Endometrial microvascular endothelial cells (primary cell): ENCODE measurements around the gene ARID1B. TPM values are rescaled to one million over a fixed set of nuclear protein-coding genes. Genes with fewer than 3 reads are reported as not detected.

Source experiments
- in situ Hi-C: cut with HindIII; loops from 2 replicates; pipeline ENCODE4 v1.10.0; 2017; ENCODE audit warnings: low sequenced_read_pairs, low pct_unique_long_range_greater_than_20kb; ENCODE audit errors: inconsistent ontology term
- total RNA-seq: library from RNA; depleted of rRNA; stranded (reverse); fragments of >200 nt; gene quantifications from one replicate; pipeline ENCODE4 v1.2.3, GENCODE V29; 2015; ENCODE audit errors: inconsistent ontology term

ARID1B gene
- total RNA-seq, 1 donor from 2014 or later, result 24.6 TPM

DNA sequence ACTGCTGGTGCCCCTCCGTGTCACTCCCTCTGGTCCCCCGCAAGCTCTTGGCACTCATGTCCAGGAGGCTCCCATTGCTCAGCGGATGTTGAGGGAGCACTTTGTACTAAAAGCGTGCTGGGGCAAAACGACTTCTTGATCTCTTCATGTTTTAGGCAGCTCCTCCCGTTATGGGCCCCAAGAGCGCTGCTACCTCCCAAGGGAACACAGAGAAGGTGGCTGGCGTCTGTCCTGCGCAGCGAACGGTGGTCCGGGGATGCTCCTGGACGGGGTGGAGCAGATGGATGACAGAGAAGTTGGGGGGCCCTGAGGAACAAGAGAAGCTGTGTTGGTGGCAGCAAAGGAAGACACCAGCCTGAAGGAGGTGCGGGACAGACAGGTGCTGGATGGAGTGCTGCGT, 446.3 kb downstream of the ARID1B start:
- in situ Hi-C loops, result no loop called here

DNA sequence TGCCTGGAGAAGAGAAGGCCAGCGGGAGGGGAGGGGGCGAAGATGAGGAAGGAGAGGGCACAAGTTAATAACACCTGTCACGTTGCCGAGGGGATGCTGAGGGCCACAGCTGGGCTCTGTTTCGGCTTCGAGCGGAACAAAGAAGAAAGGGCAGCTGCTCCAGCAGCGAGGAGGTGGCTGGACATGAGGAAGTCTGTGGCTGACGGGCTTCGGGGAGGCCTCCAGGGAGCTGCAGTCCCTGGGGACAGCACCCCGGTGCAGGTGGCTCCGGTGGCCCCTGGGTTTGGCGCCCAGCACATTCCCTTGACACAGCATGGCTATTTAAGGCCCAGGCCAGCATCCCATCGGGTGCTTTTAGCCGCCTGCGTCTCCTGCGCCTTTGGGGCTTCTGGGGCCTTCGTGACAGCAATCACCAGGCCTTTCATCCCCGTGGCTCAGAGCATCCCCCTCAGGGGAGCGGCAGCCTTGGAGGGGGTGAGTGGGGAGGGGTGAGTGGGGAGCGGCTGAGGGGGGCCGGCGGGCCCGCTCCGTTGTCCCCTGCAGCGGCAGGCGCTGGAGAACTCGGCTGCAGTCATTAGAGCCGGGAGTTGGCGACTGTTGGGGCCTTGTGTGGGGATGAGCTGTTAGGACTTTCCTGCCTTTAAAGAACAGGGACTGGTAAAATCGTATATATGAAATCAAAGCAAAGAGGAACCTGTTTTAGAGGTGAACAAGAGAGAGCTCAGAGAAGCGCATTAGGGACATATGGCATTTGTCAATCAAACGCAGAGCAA, 447.2 kb downstream of the ARID1B start:
- in situ Hi-C loops, result no loop called here

DNA sequence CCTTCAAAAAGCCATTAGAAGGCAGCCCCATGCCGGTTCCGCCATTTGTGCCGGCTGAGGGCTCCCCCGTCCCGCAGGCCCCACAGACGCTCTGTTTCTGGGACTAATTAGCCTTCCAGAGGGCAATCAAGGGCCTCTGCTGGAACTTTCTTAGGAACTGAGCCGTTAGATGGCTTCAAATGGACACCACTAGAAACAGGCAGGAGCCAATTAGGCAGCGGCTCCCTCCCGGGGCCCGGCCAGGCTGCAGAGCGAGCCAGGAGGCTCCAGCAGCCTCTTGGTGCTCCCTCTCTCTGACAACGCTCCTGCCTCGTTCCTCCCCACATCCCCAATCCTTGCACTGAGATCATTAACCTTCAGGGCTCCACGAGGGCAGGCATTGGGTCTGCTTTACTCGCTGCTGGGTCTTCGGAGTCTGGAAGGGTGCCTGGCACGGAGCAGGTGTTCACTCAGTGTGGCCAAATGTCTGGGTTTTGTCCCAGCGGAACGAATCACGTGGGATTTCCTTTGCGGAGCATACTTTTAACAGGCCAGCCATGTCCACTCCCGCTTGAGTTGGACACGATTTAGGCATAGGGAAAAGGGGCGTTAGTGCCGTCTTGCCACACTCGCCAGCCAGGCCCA, 447.9 kb downstream of the ARID1B start:
- in situ Hi-C loops, result no loop called here

DNA sequence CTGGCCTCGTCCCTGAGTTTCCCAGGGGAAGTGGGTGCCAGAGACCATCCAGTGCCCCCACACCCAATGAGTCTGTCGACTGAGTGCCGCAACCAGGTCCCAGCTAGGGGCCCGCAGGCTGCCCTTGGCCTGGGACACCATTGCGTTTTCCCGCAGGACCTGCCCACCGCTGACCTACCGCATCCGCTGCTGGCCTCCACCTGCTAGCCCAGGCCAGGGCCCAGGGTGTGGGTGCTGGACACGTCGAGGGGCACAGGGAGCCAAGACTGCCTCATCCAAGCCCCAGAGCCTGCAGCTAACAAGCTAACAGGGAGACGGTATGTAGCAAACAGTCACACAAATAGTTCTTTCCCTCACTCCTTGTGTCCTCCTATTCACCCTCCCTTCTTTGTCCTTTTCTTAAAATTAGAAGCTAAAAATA, 448.4 kb downstream of the ARID1B start:
- in situ Hi-C loops, result no loop called here

DNA sequence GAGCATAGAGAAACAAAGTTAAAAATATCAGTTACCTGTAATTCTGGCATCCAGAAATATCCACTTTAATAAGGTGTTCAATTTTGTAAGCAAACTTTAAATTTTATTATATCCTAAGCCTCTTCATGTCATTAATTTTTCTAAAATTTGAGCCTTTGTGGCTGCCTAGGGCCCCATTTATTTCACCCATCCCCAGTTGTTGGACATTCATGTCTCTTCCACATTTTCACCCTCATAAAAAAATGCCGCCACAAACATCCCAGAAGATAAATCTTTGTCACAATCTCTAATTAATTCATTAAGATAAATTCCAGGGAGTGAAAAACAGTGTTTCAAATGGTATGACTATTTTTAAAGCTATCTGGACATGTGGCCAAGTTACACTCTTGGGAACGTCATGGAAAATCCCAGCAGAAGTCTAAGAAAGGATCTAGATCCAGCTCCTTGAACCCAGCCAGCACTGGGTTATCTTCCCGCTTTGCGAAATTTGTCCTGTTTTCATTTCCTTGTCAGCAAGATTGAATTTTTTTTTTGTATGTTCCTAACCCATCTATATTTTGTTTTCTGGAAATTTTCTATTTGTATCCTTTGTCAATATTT, 448.9 kb downstream of the ARID1B start:
- in situ Hi-C loops, result no loop called here

DNA sequence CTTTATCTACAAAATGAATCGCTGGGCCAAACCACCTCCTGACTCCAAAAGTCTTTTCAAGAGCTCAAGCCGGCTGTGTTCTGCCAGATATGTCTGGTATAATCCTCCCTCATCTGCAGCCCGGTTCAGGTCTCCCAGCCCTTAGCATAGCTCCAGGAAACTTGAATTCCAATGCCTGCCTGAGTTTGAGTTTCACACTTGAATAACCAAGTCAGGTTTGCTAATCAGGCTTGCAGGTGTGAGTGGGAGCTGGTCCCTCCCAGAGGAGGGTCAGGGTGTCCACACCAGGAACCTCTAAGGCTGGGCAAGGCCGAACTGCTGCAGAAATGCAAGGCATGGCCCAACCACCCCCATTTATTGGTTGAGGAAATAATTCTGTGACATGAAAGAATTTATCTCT, 449.6 kb downstream of the ARID1B start:
- in situ Hi-C loops, result no loop called here

DNA sequence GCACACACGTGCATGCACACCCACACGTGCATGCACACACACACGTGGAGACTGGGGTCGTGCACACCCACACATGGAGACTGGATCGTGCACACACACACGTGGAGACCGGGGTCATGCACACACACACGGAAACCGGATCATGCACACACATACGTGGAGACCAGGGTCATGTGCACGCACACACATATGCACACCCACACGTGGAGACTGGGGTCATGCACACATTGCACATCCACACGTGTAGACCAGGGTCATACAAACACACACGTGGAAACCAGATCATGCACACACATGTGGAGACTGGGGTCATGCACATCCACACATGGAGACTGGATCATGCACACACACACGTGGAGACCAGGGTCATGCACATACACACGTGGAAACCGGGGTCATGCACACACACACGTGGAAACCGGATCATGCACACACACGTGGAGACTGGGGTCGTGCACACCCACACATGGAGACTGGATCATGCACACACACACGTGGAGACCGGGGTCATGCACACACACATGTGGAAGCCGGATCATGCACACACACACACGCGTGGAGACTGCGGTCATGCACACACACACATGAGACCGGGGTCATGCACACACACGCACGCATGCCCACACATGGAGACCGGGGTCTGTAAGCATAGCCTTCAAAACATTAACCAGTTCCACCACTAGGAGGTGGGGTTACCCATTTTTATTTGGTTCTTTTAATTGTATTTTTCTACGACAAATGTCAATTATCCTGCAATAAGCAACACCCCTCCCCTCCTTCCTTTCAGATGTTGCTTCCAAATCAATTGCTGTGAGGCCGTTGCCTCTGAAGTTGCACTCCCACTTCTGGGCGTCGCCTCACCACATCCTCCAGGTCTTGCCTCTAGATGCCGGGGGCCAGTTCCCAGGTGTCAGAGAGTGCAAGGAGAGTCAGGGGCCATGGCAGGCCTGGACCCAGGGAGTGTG, 450.3 kb downstream of the ARID1B start:
- in situ Hi-C loops, result no loop called here

DNA sequence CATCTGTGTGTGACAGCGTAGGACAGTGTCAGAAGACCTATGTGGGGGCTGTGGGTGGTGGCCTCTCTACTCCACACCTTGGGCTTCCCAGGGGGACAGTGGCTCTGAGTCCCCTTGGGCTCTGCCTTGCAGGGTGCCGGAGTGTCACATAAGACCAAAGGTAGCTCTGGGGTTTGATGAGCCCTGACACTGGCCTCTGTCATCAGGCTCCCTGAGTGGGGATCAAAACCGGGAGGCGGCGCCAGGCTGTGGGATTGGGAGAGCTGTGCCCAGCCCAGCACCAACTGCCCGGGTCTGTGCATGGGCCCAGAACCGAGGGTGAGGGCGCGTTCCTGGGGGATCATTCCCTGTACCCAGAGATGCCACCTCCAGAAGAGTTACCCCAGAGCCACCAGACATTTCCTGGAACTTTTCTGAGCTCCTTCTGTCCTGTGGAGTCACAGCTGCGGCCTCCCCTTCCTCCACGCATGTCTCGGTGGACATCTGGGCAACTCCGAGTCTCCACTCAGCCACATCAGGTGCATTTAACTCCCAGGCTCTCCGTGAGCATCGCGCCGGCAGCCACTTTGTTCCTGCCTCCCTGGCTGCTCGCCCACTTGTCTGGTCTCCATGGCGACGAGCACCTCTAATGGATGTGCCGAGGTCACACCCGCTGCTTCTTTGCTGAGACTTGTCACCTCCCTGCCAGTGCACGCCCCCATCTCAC, 451.4 kb downstream of the ARID1B start:
- in situ Hi-C loops, result no loop called here

DNA sequence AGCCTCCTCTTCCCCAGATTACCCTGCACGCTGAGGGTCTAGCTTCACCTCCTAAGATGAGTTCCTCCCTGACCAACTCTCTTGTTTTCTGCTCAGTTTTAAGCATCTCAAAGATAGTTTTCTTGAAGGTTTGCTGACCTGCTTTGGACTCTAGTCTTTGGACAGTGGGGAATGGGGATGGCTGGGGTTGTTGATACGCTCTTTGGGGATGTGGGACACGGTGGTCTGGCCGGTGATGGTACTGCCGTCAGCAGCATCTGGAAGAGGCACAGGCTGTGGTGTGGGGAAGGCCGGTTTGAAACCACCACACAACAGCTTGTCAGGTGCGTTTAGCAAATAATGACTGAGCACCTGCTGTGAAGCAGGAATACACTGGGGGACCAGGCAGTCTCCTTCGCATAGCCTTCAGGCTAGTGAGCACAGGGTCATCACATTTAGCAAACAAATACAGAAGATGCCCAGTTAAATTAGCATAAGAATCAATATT, 452.0 kb downstream of the ARID1B start:
- in situ Hi-C loops, result no loop called here

DNA sequence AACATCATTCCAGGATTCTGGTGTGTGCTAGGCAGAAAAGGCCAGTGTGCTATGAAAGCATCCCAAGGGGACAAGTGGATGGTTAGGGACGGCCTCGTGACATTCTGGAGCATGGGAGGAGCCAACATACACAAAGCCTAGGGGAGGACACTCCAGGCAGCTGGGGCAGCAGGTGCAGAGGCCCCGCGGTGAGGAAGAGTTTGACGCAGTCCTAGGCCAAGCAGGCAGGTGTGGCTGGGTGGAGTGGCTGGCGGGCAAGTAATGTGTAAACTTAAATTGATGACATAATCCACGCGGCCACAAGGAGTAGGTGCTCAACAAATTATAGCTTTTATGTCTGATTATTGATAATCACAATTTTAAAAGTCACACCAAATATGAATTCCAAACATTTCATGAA, 452.5 kb downstream of the ARID1B start:
- in situ Hi-C loops, result no loop called here

DNA sequence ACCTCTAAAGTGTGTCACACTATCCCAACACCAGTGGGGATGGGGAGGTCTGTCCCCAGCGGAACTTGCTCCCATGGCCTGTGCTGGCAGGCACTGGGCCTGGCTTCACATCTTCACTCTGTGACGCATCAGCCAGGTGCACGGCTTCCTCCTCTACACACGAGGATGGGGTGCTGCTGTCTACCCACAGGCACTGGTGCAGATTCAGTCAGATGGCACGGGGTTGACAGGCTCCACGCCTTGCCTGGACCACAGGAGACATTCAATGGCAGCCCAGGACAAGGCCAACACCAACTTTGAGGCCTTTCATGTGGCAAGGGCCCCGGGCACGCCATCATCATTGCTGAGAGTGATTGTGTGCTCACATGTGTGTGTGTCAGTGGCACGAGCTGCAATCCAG, 453.7 kb downstream of the ARID1B start:
- in situ Hi-C loops, result no loop called here

DNA sequence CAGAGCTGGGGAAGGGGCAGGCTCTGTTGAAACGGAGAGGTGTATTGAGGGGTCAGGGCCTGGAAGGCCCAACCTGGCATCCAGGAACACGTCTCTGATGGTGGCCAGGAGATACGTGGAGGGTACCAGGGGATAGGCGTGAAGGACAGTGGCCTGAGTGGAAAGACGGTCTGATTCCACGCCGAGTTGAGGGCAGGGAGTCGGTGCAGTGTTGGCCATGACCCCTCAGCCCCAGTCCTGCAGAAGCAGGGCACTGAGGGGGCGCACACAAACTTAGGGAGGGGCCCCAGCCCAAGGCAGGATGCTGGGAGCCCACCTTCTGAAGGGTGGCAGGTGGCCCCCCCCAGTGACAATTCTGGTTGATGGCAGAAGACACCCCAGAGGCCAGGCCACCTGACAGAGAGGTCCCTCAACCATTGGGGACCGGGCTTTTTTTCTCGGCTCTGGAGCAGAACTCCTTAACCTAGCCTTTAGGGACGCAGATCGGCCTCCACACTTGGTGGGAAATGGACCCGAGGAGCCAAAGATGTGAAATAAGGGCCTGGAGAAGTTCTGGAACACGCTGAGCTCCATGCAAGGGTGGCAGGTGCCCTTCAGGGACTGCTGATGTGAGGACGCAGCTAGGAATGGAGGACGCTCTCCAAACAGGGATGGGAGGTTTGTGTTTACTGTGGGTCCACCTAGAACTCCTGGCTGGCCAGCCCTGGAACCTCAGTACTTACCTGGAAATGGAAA, 455.1 kb downstream of the ARID1B start:
- in situ Hi-C loops, result no loop called here

DNA sequence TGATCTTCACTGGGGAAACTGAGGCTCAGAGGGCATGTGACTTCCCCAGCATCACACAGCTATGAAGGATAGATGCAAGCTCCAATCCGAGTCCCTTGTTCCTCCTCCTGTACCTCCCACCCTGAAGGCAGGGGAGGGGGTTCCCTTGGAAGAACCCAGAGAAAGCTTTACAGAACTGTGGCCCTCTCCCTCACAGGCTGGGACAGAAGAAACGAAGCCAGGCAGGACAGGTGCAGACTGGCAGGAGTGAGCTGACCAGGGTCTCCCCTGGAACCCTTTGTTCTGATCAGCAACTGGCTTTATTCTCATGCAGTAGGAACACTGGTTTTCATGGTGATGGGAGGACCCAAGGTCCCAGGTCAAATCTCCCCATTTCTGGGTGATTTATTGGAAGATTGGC, 456.0 kb downstream of the ARID1B start:
- in situ Hi-C loops, result no loop called here

DNA sequence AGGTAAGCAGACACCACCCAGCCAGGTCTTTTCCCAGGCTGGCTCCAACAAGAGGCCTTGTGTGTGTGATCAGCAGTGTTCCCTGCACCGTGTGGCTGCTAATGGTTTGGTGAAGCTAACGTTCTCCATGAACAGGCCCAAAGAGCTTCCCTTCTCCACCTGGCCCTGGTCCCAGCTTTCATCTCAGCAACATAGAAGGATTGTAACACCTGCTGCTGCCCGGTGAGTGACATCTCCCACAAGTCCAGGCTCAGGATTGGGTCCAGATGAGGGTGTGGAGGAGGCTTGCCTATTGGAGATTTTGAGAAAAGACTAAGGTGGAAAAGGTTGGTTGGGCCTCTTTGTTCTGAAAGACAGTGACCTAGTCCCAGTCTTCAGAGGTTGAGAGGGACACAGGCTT, 456.5 kb downstream of the ARID1B start:
- in situ Hi-C loops, result no loop called here

DNA sequence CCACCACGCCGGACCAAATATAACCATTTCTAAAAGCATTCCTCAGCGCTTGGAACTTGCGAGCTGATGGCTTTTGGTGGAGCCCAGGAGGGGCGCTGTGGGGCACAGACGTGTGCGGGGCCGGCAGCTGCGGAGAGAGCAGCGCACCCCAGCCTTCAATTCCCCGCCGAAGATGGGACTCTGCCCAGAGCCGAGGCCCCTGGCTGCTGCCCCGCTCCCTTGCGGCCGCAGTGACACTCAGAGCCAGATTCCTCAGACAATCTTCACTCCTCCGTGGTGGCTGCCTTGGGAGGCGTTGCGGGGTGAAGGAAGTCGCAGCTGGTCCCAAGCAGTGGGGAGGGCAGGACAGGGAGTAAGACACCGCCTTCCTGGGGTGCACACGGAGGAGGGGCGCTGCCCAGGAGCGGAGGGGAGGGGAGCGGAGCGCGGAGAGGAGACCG, 458.4 kb downstream of the ARID1B start:
- in situ Hi-C loops, result no loop called here

DNA sequence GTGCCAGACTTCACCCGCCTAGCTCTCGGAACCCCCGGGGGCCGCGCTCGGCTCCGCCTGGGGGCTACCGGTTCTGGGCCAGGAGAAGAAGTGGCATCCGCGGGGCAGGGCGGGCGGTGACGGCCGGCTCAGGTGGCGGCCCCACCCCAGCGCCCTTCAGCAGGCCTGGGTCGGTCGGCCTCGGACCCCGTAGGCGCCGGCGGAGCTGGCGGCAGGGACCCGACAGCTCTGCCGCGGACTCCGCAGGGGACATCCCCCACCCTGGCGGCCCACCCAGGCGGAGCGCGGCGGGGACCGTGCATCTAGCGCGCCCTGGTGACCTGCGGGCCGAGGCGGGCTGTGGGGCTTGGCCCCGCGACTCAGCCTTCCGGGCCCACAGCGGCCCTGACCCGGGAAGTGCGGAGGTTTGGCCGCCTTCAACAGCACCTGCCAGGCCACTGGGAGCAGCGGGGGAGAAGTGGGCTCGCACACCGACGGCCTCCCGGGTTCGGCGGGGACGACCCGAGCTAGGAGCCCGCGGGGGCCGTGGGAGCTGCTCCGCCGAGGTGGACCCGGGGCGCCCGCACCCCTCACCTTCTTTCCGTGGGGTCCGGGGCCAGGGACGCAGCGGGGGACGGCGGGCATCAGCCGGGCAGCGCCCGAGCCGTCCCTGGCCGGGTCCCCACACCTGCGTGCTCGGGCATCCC, 459.0 kb downstream of the ARID1B start:
- in situ Hi-C loops, result no loop called here

DNA sequence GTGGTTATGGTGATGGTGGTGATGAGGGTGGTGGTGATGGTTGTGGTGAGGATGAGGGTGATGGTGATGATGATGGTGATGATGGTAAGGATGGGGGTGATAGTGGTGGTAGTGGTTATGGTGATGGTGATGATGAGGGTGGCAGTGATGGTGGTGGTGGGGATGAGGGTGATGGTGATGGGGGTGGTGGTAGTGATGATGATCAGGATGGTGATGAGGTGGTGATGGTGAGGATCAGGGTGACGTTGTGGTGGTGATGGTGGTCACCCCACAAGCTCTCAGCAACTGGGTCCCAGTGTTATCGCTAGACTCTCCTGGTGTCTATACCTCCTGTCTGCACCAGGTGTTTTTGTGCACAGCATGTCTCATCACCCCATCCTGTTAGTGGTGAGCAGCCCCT, 461.2 kb downstream of the ARID1B start:
- in situ Hi-C loops, result no loop called here
